ENCODE data around the gene DCAF8.

GRCh38 chr1:160197231-160197630 is 65.1 kb downstream of the DCAF8 start:
- TF ChIP-seq CTCF (IDR thresholded peaks at IDR 0.05; ENCODE audit: low read depth, low read length) = no peak
- TF ChIP-seq EZH2phosphoT487 (IDR thresholded peaks at IDR 0.05; ENCODE audit: low read depth) = no peak
